Thymus (tissue), 11 donors: ENCODE measurements around the gene MME. TPM values are rescaled to one million over a fixed set of nuclear protein-coding genes. Genes with fewer than 3 reads are reported as not detected.

Source experiments
- DNase-seq, 9 donors: peaks; one replicate each; pipeline ENCODE4 v3.0.0-alpha.2; 2013; ENCODE audit warnings: low spot score in 9 of 9, low read depth in 6 of 9, missing footprints in 1 of 9
- H3K27ac ChIP-seq, 2 donors: one replicate each; pipeline ENCODE4 v1.5.1; 2013; ENCODE audit warnings: control low read depth in 1 of 2, low read depth in 1 of 2, low read length in 1 of 2, mild to moderate bottlenecking in 1 of 2, moderate library complexity in 1 of 2
- H3K27me3 ChIP-seq, 2 donors: one replicate each; pipeline ENCODE4 v1.5.1; 2013; ENCODE audit warnings: low read length in 1 of 2; ENCODE audit not compliant: control insufficient read depth in 2 of 2, insufficient read depth in 1 of 2
- H3K36me3 ChIP-seq, 2 donors: one replicate each; pipeline ENCODE4 v1.5.1; 2013; ENCODE audit warnings: low read length in 1 of 2, mild to moderate bottlenecking in 1 of 2, moderate library complexity in 1 of 2; ENCODE audit not compliant: control insufficient read depth in 2 of 2, insufficient read depth in 2 of 2
- H3K4me1 ChIP-seq, 2 donors: one replicate each; pipeline ENCODE4 v1.5.1; 2013; ENCODE audit warnings: low read length in 2 of 2; ENCODE audit not compliant: control insufficient read depth in 2 of 2, insufficient read depth in 2 of 2
- H3K4me3 ChIP-seq, 2 donors: one replicate each; pipeline ENCODE4 v1.5.1; 2013; ENCODE audit warnings: low read length in 2 of 2, control low read depth in 1 of 2, mild to moderate bottlenecking in 1 of 2
- H3K9me3 ChIP-seq, 2 donors: one replicate each; pipeline ENCODE4 v1.5.1; 2013; ENCODE audit warnings: low read length in 1 of 2, mild to moderate bottlenecking in 1 of 2; ENCODE audit not compliant: control insufficient read depth in 2 of 2, insufficient read depth in 1 of 2
- WGBS: extraction: QIAGEN DNeasy Blood & Tissue Kit; methylation state at CpG from one replicate; pipeline ENCODE4 v1.1.7; 2013; 5-methylcytosine and 5-hydroxymethylcytosine counted together
- polyA plus RNA-seq: library from polyadenylated mRNA; stranded (reverse); fragments of 200-250 nt; gene quantifications from one replicate; pipeline ENCODE4 v1.2.3, GENCODE V29; 2013
- total RNA-seq: library from RNA; stranded (reverse); fragments of 120-200 nt; gene quantifications from one replicate; pipeline ENCODE4 v1.2.4, GENCODE V29; 2013
- donor health status: healthy.

MME gene
- total and polyA plus RNA-seq, 2 donors, result 6.7 to 21.2 TPM

- no peaks in the 10 kb centered on the region for H3K9me3 ChIP-seq
- peaks cover 6 to 8% of the 10 kb centered on the region in 2 donors for H3K36me3 ChIP-seq
- no peaks in the 10 kb centered on the region for H3K4me1 ChIP-seq
- 97% methylated on average over 2 of the region's 2 CpGs for WGBS
- no peak for DNase-seq
- no peak overlapping the region for H3K4me3 ChIP-seq
- no peak overlapping the region for H3K27ac ChIP-seq
- no peaks in the 10 kb centered on the region for H3K27me3 ChIP-seq
Observed at GRCh38 chr3:155169197-155169596, 89.1 kb downstream of the MME start.

- 96% methylated on average over 1 of the region's 1 CpG for WGBS
- Histone ChIP-seq H3K9me3 (no peaks in the 10 kb centered on the region), H3K36me3 (peaks cover 6 to 8% of the 10 kb centered on the region in 2 donors), H3K27me3 (no peaks in the 10 kb centered on the region), H3K4me3 (no peak overlapping the region), H3K4me1 (no peaks in the 10 kb centered on the region), H3K27ac (no peak overlapping the region)
- no peak for DNase-seq
Observed at GRCh38 chr3:155173771-155174170, 93.7 kb downstream of the MME start.

GRCh38 chr3:155178810-155179436 is 98.8 kb downstream of the MME start:
- no peak for DNase-seq
- Histone ChIP-seq H3K36me3 (no peaks in the 10 kb centered on the region), H3K27me3 (no peaks in the 10 kb centered on the region), H3K4me3 (no peak overlapping the region), H3K9me3 (no peaks in the 10 kb centered on the region), H3K4me1 (no peaks in the 10 kb centered on the region), H3K27ac (no peak overlapping the region)
- WGBS, result 85% methylated on average over 3 of the region's 3 CpGs

- Histone ChIP-seq H3K4me3 (no peak overlapping the region), H3K36me3 (no peaks in the 10 kb centered on the region), H3K27me3 (no peaks in the 10 kb centered on the region), H3K4me1 (no peaks in the 10 kb centered on the region), H3K27ac (no peak overlapping the region), H3K9me3 (no peaks in the 10 kb centered on the region)
- WGBS, result 88% methylated on average over 2 of the region's 2 CpGs
- DNase-seq, result no peak
Observed at GRCh38 chr3:155179437-155179827, 99.3 kb downstream of the MME start.

- H3K9me3 ChIP-seq, result no peaks in the 10 kb centered on the region
- DNase-seq, result no peak
- no peaks in the 10 kb centered on the region for H3K36me3 ChIP-seq
- H3K27me3 ChIP-seq, result no peaks in the 10 kb centered on the region
- peaks cover 0 to 3% of the 10 kb centered on the region in 2 donors for H3K4me1 ChIP-seq
- WGBS, result 97% methylated on average over 5 of the region's 5 CpGs
- no peak overlapping the region for H3K27ac ChIP-seq
- no peak overlapping the region for H3K4me3 ChIP-seq
Observed at GRCh38 chr3:155179966-155180757, 100.0 kb downstream of the MME start.

- no peak overlapping the region for H3K27ac ChIP-seq
Observed at GRCh38 chr3:155182467-155182866, 102.3 kb downstream of the MME start.

GRCh38 chr3:155184011-155184410 is 103.9 kb downstream of the MME start:
- Histone ChIP-seq H3K36me3 (no peaks in the 10 kb centered on the region), H3K4me1 (peaks cover 0 to 3% of the 10 kb centered on the region in 2 donors), H3K27me3 (no peaks in the 10 kb centered on the region), H3K27ac (peak overlapping the region in 1 of 2 donors; percentile 60), H3K4me3 (no peak overlapping the region), H3K9me3 (no peaks in the 10 kb centered on the region)
- WGBS, result 11% methylated on average over 1 of the region's 1 CpG
- DNase-seq, result peak in 6 of 9 donors; percentile 1 to 52 (median 18)

More at GRCh38 chr3:155182467-155182866, 102.3 kb downstream of the MME start:
- Histone ChIP-seq H3K36me3 (no peaks in the 10 kb centered on the region), H3K9me3 (no peaks in the 10 kb centered on the region), H3K4me3 (no peak overlapping the region), H3K27me3 (no peaks in the 10 kb centered on the region), H3K4me1 (peaks cover 0 to 3% of the 10 kb centered on the region in 2 donors)
- no peak for DNase-seq
- WGBS, result 98% methylated on average over 1 of the region's 1 CpG

- Histone ChIP-seq H3K4me3 (no peak overlapping the region), H3K27ac (no peak overlapping the region), H3K27me3 (no peaks in the 10 kb centered on the region), H3K36me3 (no peaks in the 10 kb centered on the region), H3K9me3 (no peaks in the 10 kb centered on the region), H3K4me1 (peaks cover 0 to 3% of the 10 kb centered on the region in 2 donors)
- WGBS, result over 99% methylated on average over 2 of the region's 2 CpGs
- no peak for DNase-seq
Observed at GRCh38 chr3:155185631-155186071, 105.5 kb downstream of the MME start.

GRCh38 chr3:155188031-155188430 is 107.9 kb downstream of the MME start:
- no peaks in the 10 kb centered on the region for H3K36me3 ChIP-seq
- H3K27ac ChIP-seq, result no peak overlapping the region
- H3K9me3 ChIP-seq, result no peaks in the 10 kb centered on the region
- H3K4me1 ChIP-seq, result peaks cover 0 to 3% of the 10 kb centered on the region in 2 donors
- no peaks in the 10 kb centered on the region for H3K27me3 ChIP-seq
- WGBS, result 97% methylated on average over 2 of the region's 2 CpGs
- DNase-seq, result no peak
- no peak overlapping the region for H3K4me3 ChIP-seq
